NCI-H146 treated with DMSO at 0.1 percent for 48 hours (cell line): Measurements from ENCODE around the gene TMEM225.
"Not testable (repeated sequence)": the region's sequence is repeated elsewhere in the genome, so short reads cannot be mapped to it uniquely, and the experiment has no call there.

Experiments used
- DNase-seq: peaks from one replicate; lab custom pipeline; 2025; ENCODE audit not compliant: unreplicated experiment; lab: John Stamatoyannopoulos, UW

The TMEM225 gene

GRCh38 chr11:123885570-123885969, at the start of gene TMEM225:
Gene TMEM225, minus strand, starts transcription at chr11:123885670. Its CDS starts 245 bp downstream, at chr11:123885425.
- no peak for DNase-seq

- no peak for DNase-seq
These were observed 38.6 kb upstream of the TMEM225 start for GRCh38 chr11:123924027-123924426.

- DNase-seq: no peak
These were observed 35.5 kb upstream of the TMEM225 start for GRCh38 chr11:123920943-123921342.

- no peak for DNase-seq
These were observed 20.4 kb upstream of the TMEM225 start for GRCh38 chr11:123905826-123906225.

GRCh38 chr11:123904932-123905331, 19.5 kb upstream of the TMEM225 start:
- no peak for DNase-seq

- DNase-seq: no peak
These were observed 18.5 kb upstream of the TMEM225 start for GRCh38 chr11:123903932-123904331.

GRCh38 chr11:123901867-123902266, 16.4 kb upstream of the TMEM225 start, which contains the start of gene OR8D4:
Gene OR8D4, plus strand, starts transcription at chr11:123902167. Its CDS starts 4,265 bp downstream, at chr11:123906432.
- no peak for DNase-seq

- no peak for DNase-seq
These were observed 14.3 kb upstream of the TMEM225 start for GRCh38 chr11:123899792-123900191.

- DNase-seq: no peak
These were observed 6.6 kb upstream of the TMEM225 start for GRCh38 chr11:123892031-123892430.

- DNase-seq: no peak
These were observed 4.6 kb downstream of the TMEM225 start for GRCh38 chr11:123880912-123881311.

GRCh38 chr11:123867795-123868194, 17.7 kb downstream of the TMEM225 start:
- not testable (repeated sequence) for DNase-seq

GRCh38 chr11:123865293-123865692, 20.2 kb downstream of the TMEM225 start:
- DNase-seq: not testable (repeated sequence)

- DNase-seq: no peak
These were observed 25.7 kb downstream of the TMEM225 start for GRCh38 chr11:123859731-123860130.

GRCh38 chr11:123856444-123856843, 29.0 kb downstream of the TMEM225 start:
- DNase-seq: no peak

GRCh38 chr11:123853038-123853437, 32.4 kb downstream of the TMEM225 start:
- no peak for DNase-seq

- DNase-seq: no peak
These were observed 33.1 kb downstream of the TMEM225 start for GRCh38 chr11:123852321-123852720.

- DNase-seq: no peak
These were observed 34.4 kb downstream of the TMEM225 start for GRCh38 chr11:123851110-123851509.

- no peak for DNase-seq
These were observed 44.3 kb downstream of the TMEM225 start for GRCh38 chr11:123841174-123841573.

GRCh38 chr11:123839131-123839530, 46.3 kb downstream of the TMEM225 start:
- DNase-seq: no peak

GRCh38 chr11:123838659-123839058, 46.8 kb downstream of the TMEM225 start:
- DNase-seq: no peak

- no peak for DNase-seq
These were observed 47.3 kb downstream of the TMEM225 start for GRCh38 chr11:123838199-123838598.

- no peak for DNase-seq
These were observed 52.4 kb downstream of the TMEM225 start for GRCh38 chr11:123833095-123833494.
